H9 (cell line): ENCODE data around the gene TDRD3. TPM values are rescaled to one million over a fixed set of nuclear protein-coding genes. Genes with fewer than 3 reads are reported as not detected.
"Not testable (repeated sequence)": the region's sequence is repeated elsewhere in the genome, so short reads cannot be mapped to it uniquely, and the experiment has no call there.

Experiments
- DNase-seq: peaks from one replicate; pipeline ENCODE4 v3.0.0-alpha.2; 2017
- H2AFZ ChIP-seq: one replicate; pipeline ENCODE4 v1.6.1; 2013; ENCODE audit warnings: mild to moderate bottlenecking, low read length, control low read depth, moderate library complexity
- H2AK5ac ChIP-seq: 2 replicates; pipeline ENCODE4 v1.6.1; 2013; ENCODE audit warnings: low read length, control low read depth, mixed read lengths; ENCODE audit not compliant: insufficient read length
- H2BK120ac ChIP-seq: one replicate; pipeline ENCODE4 v1.6.1; 2013; ENCODE audit warnings: low read depth, mild to moderate bottlenecking, low read length, control low read depth, inconsistent platforms; ENCODE audit not compliant: poor library complexity, severe bottlenecking
- H2BK12ac ChIP-seq: 2 replicates; pipeline ENCODE4 v1.6.1; 2013; ENCODE audit warnings: low read length, control low read depth, mixed read lengths, low read depth; ENCODE audit not compliant: insufficient read length
- H2BK15ac ChIP-seq: 2 replicates; pipeline ENCODE4 v1.6.1; 2013; ENCODE audit warnings: low read depth, low read length, control low read depth
- H2BK20ac ChIP-seq: one replicate; pipeline ENCODE4 v1.6.1; 2013; ENCODE audit warnings: low read depth, mild to moderate bottlenecking, low read length, control low read depth, inconsistent platforms; ENCODE audit not compliant: poor library complexity, severe bottlenecking
- H2BK5ac ChIP-seq: 2 replicates; pipeline ENCODE4 v1.6.1; 2013; ENCODE audit warnings: low read length, control low read depth, mixed read lengths; ENCODE audit not compliant: insufficient read length
- H3K14ac ChIP-seq: 2 replicates; pipeline ENCODE4 v1.6.1; 2013; ENCODE audit warnings: low read length, control low read depth; ENCODE audit not compliant: insufficient read depth
- H3K18ac ChIP-seq: 2 replicates; pipeline ENCODE4 v1.6.1; 2013; ENCODE audit warnings: low read depth, mild to moderate bottlenecking, mixed read lengths, low read length, control low read depth; ENCODE audit not compliant: insufficient read length
- H3K23ac ChIP-seq: 2 replicates; pipeline ENCODE4 v1.6.1; 2013; ENCODE audit warnings: low read length, control low read depth, mixed read lengths, low read depth; ENCODE audit not compliant: insufficient read length
- H3K23me2 ChIP-seq: 2 replicates; pipeline ENCODE4 v1.6.1; 2013; ENCODE audit warnings: low read depth, mild to moderate bottlenecking, mixed read lengths, low read length, control low read depth; ENCODE audit not compliant: insufficient read length, poor library complexity, severe bottlenecking
- H3K27ac ChIP-seq: 2 replicates; pipeline ENCODE4 v1.5.1; 2013; ENCODE audit warnings: low read length, control low read depth, mixed read lengths, low read depth; ENCODE audit not compliant: insufficient read length
- H3K27me3 ChIP-seq: 2 replicates; pipeline ENCODE4 v1.6.1; 2013; ENCODE audit warnings: low read length, control low read depth, inconsistent platforms; ENCODE audit not compliant: insufficient read depth
- H3K4ac ChIP-seq: 2 replicates; pipeline ENCODE4 v1.6.1; 2013; ENCODE audit warnings: low read depth, mild to moderate bottlenecking, control low read depth, inconsistent platforms, low read length, moderate library complexity
- H3K4me1 ChIP-seq: 2 replicates; pipeline ENCODE4 v1.6.1; 2013; ENCODE audit warnings: low read length, control low read depth, inconsistent platforms; ENCODE audit not compliant: insufficient read depth
- H3K4me2 ChIP-seq: 2 replicates; pipeline ENCODE4 v1.6.1; 2013; ENCODE audit warnings: low read length, control low read depth, mixed read lengths; ENCODE audit not compliant: insufficient read length, insufficient read depth
- H3K56ac ChIP-seq: 2 replicates; pipeline ENCODE4 v1.6.1; 2013; ENCODE audit warnings: low read depth, mild to moderate bottlenecking, mixed read lengths, low read length, control low read depth; ENCODE audit not compliant: insufficient read length
- H3K79me1 ChIP-seq: 2 replicates; pipeline ENCODE4 v1.6.1; 2013; ENCODE audit warnings: low read depth, mild to moderate bottlenecking, moderate library complexity, low read length, control low read depth, inconsistent platforms; ENCODE audit not compliant: insufficient read depth, poor library complexity, severe bottlenecking
- H3K79me2 ChIP-seq: 2 replicates; pipeline ENCODE4 v1.6.1; 2013; ENCODE audit warnings: low read length, control low read depth, inconsistent platforms; ENCODE audit not compliant: insufficient read depth
- H3K9ac ChIP-seq: 2 replicates; pipeline ENCODE4 v1.6.1; 2013; ENCODE audit warnings: low read length, control low read depth, mixed read lengths; ENCODE audit not compliant: insufficient read length; ENCODE audit errors: extremely low read depth
- H3K9me3 ChIP-seq: one replicate; pipeline ENCODE4 v1.6.1; 2013; ENCODE audit warnings: low read depth, low read length, inconsistent platforms; ENCODE audit not compliant: control insufficient read depth
- H3T11ph ChIP-seq: one replicate; pipeline ENCODE4 v1.6.1; 2013; ENCODE audit warnings: mild to moderate bottlenecking, low read length, control low read depth, inconsistent platforms
- H4K20me1 ChIP-seq: one replicate; pipeline ENCODE4 v1.6.1; 2013; ENCODE audit not compliant: control insufficient read depth, insufficient read length, insufficient read depth
- H4K5ac ChIP-seq: 2 replicates; pipeline ENCODE4 v1.6.1; 2013; ENCODE audit warnings: low read depth, mild to moderate bottlenecking, mixed read lengths, low read length, control low read depth; ENCODE audit not compliant: insufficient read length
- H4K8ac ChIP-seq: replicated peaks from 2 replicates; pipeline ENCODE4 v1.6.1; 2013; ENCODE audit warnings: low read length, control low read depth, mixed read lengths, low read depth; ENCODE audit not compliant: insufficient read length
- H4K91ac ChIP-seq: 2 replicates; pipeline ENCODE4 v1.6.1; 2013; ENCODE audit warnings: low read depth, mild to moderate bottlenecking, moderate library complexity, mixed read lengths, low read length, control low read depth; ENCODE audit not compliant: insufficient read length
- H3K27ac Mint-ChIP-seq, 3 experiments: 2 replicates in 2 of 3; 3 replicates in 1 of 3; pipeline ENCODE4 v1.8.0; 2020 to 2021; ENCODE audit warnings: mixed read lengths in 3 of 3, mild to moderate bottlenecking in 1 of 3, moderate library complexity in 1 of 3
- H3K27me3 Mint-ChIP-seq: 2 replicates; pipeline ENCODE4 v1.8.0; 2021; ENCODE audit warnings: low read depth, mild to moderate bottlenecking, moderate library complexity, mixed read lengths
- H3K36me3 Mint-ChIP-seq, 3 experiments: 2 replicates in 2 of 3; 3 replicates in 1 of 3; pipeline ENCODE4 v1.8.0; 2020 to 2021; ENCODE audit warnings: low read depth in 3 of 3, mixed read lengths in 3 of 3; ENCODE audit not compliant: insufficient read depth in 1 of 3
- H3K4me1 Mint-ChIP-seq, 2 experiments: 2 replicates each; pipeline ENCODE4 v1.8.0; 2020; ENCODE audit warnings: mixed read lengths in 2 of 2
- H3K4me3 Mint-ChIP-seq, 2 experiments: 2 replicates in 1 of 2; 3 replicates in 1 of 2; pipeline ENCODE4 v1.8.0; 2020 to 2021; ENCODE audit warnings: mild to moderate bottlenecking in 2 of 2, mixed read lengths in 2 of 2, moderate library complexity in 1 of 2
- H3K9me3 Mint-ChIP-seq, 2 experiments: 2 replicates in 1 of 2; 3 replicates in 1 of 2; pipeline ENCODE4 v1.8.0; 2020; ENCODE audit warnings: mild to moderate bottlenecking in 2 of 2, mixed read lengths in 2 of 2, moderate library complexity in 1 of 2
- CTCF ChIP-seq: fragments of 200-600 bp; sonication (generic); conservative IDR thresholded peaks from 3 replicates; pipeline ENCODE4 v1.8.0; 2021; ENCODE audit warnings: antibody characterized with exemption, mild to moderate bottlenecking
- WGBS: extraction: QIAGEN DNeasy Blood & Tissue Kit; methylation state at CpG from one replicate; pipeline ENCODE4 v1.1.7; 2013; ENCODE audit warnings: missing lambda C conversion rate, low lambda C conversion rate, mixed read lengths; ENCODE audit not compliant: insufficient read length; ENCODE audit errors: extremely low coverage; 5-methylcytosine and 5-hydroxymethylcytosine counted together
- total RNA-seq: library from RNA; stranded (reverse); gene quantifications from 2 replicates; pipeline ENCODE4 v1.2.1, GENCODE V29; 2021

Gene TDRD3
- total RNA-seq, 1 experiment from 2014 or later, result 16.1 TPM

GRCh38 chr13:60407095-60407494, 10.1 kb downstream of the TDRD3 start:
- Histone ChIP-seq H3T11ph (no peak overlapping the region), H2BK120ac (no peak overlapping the region), H2BK12ac (no peak overlapping the region), H3K79me2 (peaks cover 3% of the 10 kb centered on the region; the same call in 1 of the 2 replicates), H3K4me1 (no peaks in the 10 kb centered on the region), H2BK5ac (no peak overlapping the region), H4K5ac (no peak overlapping the region), H3K4ac (no peak overlapping the region), H3K18ac (no peak overlapping the region), H3K9ac (no peak overlapping the region), H2AK5ac (no peak overlapping the region), H2BK20ac (no peak overlapping the region), H3K27me3 (no peaks in the 10 kb centered on the region), H3K14ac (no peak overlapping the region), H2AFZ (no peak overlapping the region), H4K91ac (no peak overlapping the region), H3K9me3 (no peaks in the 10 kb centered on the region), H3K4me2 (no peak overlapping the region), H3K27ac (no peak overlapping the region), H3K23ac (no peak overlapping the region), H2BK15ac (no peak overlapping the region), H4K8ac (no peak overlapping the region), H4K20me1 (no peaks in the 10 kb centered on the region), H3K56ac (no peak overlapping the region), H3K79me1 (peaks cover 2% of the 10 kb centered on the region), H3K23me2 (no peaks in the 10 kb centered on the region)
- no peaks in the 10 kb centered on the region for H3K27me3 Mint-ChIP-seq
- no peak overlapping the region for H3K4me3 Mint-ChIP-seq
- peaks cover 11 to 12% of the 10 kb centered on the region in 2 experiments for H3K4me1 Mint-ChIP-seq
- peaks cover 13 to 41% (median 29%) of the 10 kb centered on the region in 3 experiments for H3K36me3 Mint-ChIP-seq
- no peak for TF ChIP-seq CTCF
- DNase-seq, result no peak
- no peak overlapping the region for H3K27ac Mint-ChIP-seq
- WGBS, result no CpG with 5 or more reads among the region's 1 CpG
- peaks cover 10 to 19% of the 10 kb centered on the region in 2 experiments for H3K9me3 Mint-ChIP-seq

- H3K4me3 Mint-ChIP-seq, H3K9me3 ChIP-seq, H3K27ac Mint-ChIP-seq: not testable (repeated sequence)
Measured at GRCh38 chr13:60407852-60408251, 10.8 kb downstream of the TDRD3 start.

More at GRCh38 chr13:60407852-60408251, 10.8 kb downstream of the TDRD3 start:
- H3K23ac ChIP-seq, H3K27ac ChIP-seq, H3T11ph ChIP-seq, H2AK5ac ChIP-seq, H3K56ac ChIP-seq, H3K4me2 ChIP-seq, H3K4ac ChIP-seq, H3K14ac ChIP-seq, H2AFZ ChIP-seq, H3K18ac ChIP-seq, H4K5ac ChIP-seq, DNase-seq, H4K8ac ChIP-seq, H2BK20ac ChIP-seq, H3K79me2 ChIP-seq, H2BK15ac ChIP-seq, H3K27me3 Mint-ChIP-seq, H3K79me1 ChIP-seq, H3K4me1 ChIP-seq, H2BK120ac ChIP-seq, H2BK5ac ChIP-seq, H2BK12ac ChIP-seq, H3K27me3 ChIP-seq, H4K20me1 ChIP-seq, H3K23me2 ChIP-seq, H3K9ac ChIP-seq, H4K91ac ChIP-seq: not testable (repeated sequence)
- WGBS, result no CpG with 5 or more reads among the region's 11 CpGs
- Mint-ChIP-seq H3K4me1 (peaks cover 11 to 12% of the 10 kb centered on the region in 2 experiments), H3K9me3 (peaks cover 10 to 19% of the 10 kb centered on the region in 2 experiments), H3K36me3 (peaks cover 13 to 41% (median 29%) of the 10 kb centered on the region in 3 experiments)
